ENCODE results near the gene TAF6L.

The TAF6L gene

DNA sequence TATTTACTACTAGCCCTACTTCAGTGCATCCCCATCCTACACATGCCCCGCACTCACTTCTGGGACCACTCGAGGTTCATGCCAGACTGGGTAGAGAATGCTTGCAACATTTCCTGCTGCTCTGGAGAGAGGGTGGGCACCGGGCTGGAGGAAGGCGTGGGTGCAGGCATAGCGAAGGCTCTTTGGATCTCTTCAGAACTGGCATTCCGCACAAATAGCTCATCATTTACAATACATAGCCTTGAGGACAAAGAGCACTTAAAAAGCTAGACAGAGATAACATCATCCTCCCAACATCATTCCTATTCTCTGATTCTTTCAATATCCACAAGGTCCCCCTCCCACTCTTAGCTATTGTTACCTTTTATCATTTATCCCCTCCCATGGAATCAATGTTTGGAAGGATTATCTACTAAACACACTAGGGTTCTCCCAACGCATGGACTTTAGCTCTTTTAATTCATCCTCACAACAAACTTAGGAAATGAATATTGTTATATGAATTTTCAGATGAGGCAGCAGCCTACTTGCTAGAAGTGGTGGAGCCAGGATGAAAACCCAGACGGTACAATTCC is 23.1 kb downstream of the TAF6L start:
- Histone ChIP-seq H3K9me3 (ENCODE audit: insufficient read depth, low read length) (no peaks in the 10 kb centered on the region), H3K27ac (ENCODE audit: low read length) (no peak overlapping the region), H3K27me3 (ENCODE audit: low read depth, low read length) (no peaks in the 10 kb centered on the region), H3K4me3 (ENCODE audit: low read length) (no peak overlapping the region), H3K79me2 (ENCODE audit: low read length) (peaks cover 26% of the 10 kb centered on the region), H3K9ac (ENCODE audit: low read length) (no peak overlapping the region), H3K4me2 (ENCODE audit: low read length) (no peak overlapping the region), H2AFZ (ENCODE audit: low read depth, low read length) (no peak overlapping the region), H3K4me1 (ENCODE audit: low read length) (peaks cover 17% of the 10 kb centered on the region), H3K36me3 (replicated peaks; ENCODE audit: low read depth, low read length) (peaks cover 70% of the 10 kb centered on the region), H4K20me1 (ENCODE audit: insufficient read depth, low read length) (no peaks in the 10 kb centered on the region)
- TF ChIP-seq, protein P1, sequence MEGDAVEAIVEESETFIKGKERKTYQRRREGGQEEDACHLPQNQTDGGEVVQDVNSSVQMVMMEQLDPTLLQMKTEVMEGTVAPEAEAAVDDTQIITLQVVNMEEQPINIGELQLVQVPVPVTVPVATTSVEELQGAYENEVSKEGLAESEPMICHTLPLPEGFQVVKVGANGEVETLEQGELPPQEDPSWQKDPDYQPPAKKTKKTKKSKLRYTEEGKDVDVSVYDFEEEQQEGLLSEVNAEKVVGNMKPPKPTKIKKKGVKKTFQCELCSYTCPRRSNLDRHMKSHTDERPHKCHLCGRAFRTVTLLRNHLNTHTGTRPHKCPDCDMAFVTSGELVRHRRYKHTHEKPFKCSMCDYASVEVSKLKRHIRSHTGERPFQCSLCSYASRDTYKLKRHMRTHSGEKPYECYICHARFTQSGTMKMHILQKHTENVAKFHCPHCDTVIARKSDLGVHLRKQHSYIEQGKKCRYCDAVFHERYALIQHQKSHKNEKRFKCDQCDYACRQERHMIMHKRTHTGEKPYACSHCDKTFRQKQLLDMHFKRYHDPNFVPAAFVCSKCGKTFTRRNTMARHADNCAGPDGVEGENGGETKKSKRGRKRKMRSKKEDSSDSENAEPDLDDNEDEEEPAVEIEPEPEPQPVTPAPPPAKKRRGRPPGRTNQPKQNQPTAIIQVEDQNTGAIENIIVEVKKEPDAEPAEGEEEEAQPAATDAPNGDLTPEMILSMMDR (IDR thresholded peaks at IDR 0.05; ENCODE audit: low read depth, low read length): no peak
- no peak for TF ChIP-seq EZH2phosphoT487 (IDR thresholded peaks at IDR 0.05; ENCODE audit: low read depth)

DNA sequence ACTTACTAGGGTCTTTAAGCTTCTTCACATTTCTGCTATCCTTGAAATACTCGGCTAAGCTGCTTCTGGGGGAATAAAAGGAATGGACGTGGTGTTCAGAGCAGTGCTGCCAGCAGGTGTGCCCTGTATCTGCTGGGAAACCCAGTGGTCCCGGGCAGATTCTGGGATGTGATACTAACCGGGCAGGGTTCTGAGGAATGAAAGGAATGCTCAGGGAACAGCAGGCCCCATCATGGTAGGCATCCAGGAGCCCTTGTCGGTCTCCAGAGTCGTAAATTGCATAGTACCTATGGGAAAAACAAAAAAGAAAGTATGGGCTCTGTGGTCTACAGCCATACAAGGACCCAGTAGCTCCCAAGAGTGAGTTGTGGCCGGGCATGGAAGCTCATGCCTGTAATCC is 25.1 kb downstream of the TAF6L start:
- H3K9ac ChIP-seq (ENCODE audit: low read length): no peak overlapping the region
- no peaks in the 10 kb centered on the region for H3K9me3 ChIP-seq (ENCODE audit: insufficient read depth, low read length)
- no peaks in the 10 kb centered on the region; the same call in 1 of the 2 replicates for H4K20me1 ChIP-seq (ENCODE audit: insufficient read depth, low read length)
- H3K4me1 ChIP-seq (ENCODE audit: low read length): peaks cover 8% of the 10 kb centered on the region
- no peaks in the 10 kb centered on the region for H3K27me3 ChIP-seq (ENCODE audit: low read depth, low read length)
- no peak overlapping the region for H3K4me3 ChIP-seq (ENCODE audit: low read length)
- peaks cover 69% of the 10 kb centered on the region for H3K36me3 ChIP-seq (replicated peaks; ENCODE audit: low read depth, low read length)
- no peak overlapping the region for H3K27ac ChIP-seq (ENCODE audit: low read length)
- TF ChIP-seq, protein P1 (IDR thresholded peaks at IDR 0.05; ENCODE audit: low read depth, low read length): no peak
- TF ChIP-seq EZH2phosphoT487 (IDR thresholded peaks at IDR 0.05; ENCODE audit: low read depth): no peak
- H2AFZ ChIP-seq (ENCODE audit: low read depth, low read length): no peak overlapping the region
- peaks cover 6% of the 10 kb centered on the region for H3K79me2 ChIP-seq (ENCODE audit: low read length)
- H3K4me2 ChIP-seq (ENCODE audit: low read length): no peak overlapping the region

DNA sequence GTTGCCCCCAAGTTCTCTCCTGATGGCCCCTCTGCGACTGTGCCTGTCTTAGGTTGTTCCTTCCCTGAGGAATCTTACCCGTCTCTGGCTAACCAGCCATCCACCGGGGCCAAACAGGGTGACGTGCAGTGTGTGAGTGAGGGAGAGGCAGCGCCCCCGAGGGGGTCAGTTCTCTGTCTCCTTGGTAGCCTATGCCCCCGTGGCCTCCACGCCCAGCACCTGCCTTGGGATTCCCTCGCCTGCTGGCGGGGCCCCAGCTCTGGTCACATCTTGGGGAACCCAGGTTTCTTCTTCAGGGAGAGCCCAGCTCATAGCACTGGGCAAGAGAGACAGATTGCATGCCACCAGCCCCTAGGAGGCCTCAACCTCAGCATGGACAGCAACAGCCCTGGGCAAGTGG is 28.3 kb downstream of the TAF6L start:
- Histone ChIP-seq H4K20me1 (ENCODE audit: insufficient read depth, low read length) (peaks cover 9% of the 10 kb centered on the region), H3K9ac (ENCODE audit: low read length) (no peak overlapping the region), H3K27ac (ENCODE audit: low read length) (no peak overlapping the region), H3K79me2 (ENCODE audit: low read length) (peaks cover 18% of the 10 kb centered on the region), H3K4me1 (ENCODE audit: low read length) (peaks cover 20% of the 10 kb centered on the region), H3K4me2 (ENCODE audit: low read length) (no peak overlapping the region), H3K36me3 (replicated peaks; ENCODE audit: low read depth, low read length) (peaks cover 71% of the 10 kb centered on the region), H2AFZ (ENCODE audit: low read depth, low read length) (no peak overlapping the region), H3K4me3 (ENCODE audit: low read length) (no peak overlapping the region), H3K9me3 (ENCODE audit: insufficient read depth, low read length) (no peaks in the 10 kb centered on the region), H3K27me3 (ENCODE audit: low read depth, low read length) (no peaks in the 10 kb centered on the region)
- no peak for TF ChIP-seq EZH2phosphoT487 (IDR thresholded peaks at IDR 0.05; ENCODE audit: low read depth)

DNA sequence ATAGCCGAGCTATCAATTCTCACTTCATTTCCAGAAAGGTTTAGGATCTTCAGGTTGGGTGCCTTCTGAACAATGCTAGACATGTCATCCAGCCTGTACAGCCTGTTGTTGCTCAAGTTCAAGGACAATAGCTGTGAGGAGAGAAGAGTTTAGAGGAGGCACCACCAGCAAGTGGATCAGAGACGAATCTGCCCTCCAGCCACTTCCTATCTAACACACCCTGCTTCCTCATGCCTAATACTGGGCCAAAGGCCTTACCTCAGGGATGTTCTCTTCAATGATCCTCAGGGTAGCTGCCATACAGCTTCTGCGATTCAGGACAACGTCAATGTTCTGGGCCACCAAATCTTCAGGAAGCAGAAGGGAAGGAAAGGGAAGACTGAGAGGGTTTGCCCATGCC is 29.9 kb downstream of the TAF6L start:
- TF ChIP-seq, protein P1 (IDR thresholded peaks at IDR 0.05; ENCODE audit: low read depth, low read length): no peak
- no peak for TF ChIP-seq EZH2phosphoT487 (IDR thresholded peaks at IDR 0.05; ENCODE audit: low read depth)
- peaks cover 12% of the 10 kb centered on the region for H4K20me1 ChIP-seq (ENCODE audit: insufficient read depth, low read length)
- no peak overlapping the region for H2AFZ ChIP-seq (ENCODE audit: low read depth, low read length)
- peaks cover 58% of the 10 kb centered on the region for H3K36me3 ChIP-seq (replicated peaks; ENCODE audit: low read depth, low read length)
- no peak overlapping the region for H3K4me3 ChIP-seq (ENCODE audit: low read length)
- H3K27me3 ChIP-seq (ENCODE audit: low read depth, low read length): no peaks in the 10 kb centered on the region
- H3K27ac ChIP-seq (ENCODE audit: low read length): no peak overlapping the region
- H3K79me2 ChIP-seq (ENCODE audit: low read length): peaks cover 26% of the 10 kb centered on the region
- H3K9me3 ChIP-seq (ENCODE audit: insufficient read depth, low read length): no peaks in the 10 kb centered on the region
- peaks cover 21% of the 10 kb centered on the region for H3K4me1 ChIP-seq (ENCODE audit: low read length)
- no peak overlapping the region for H3K4me2 ChIP-seq (ENCODE audit: low read length)
- H3K9ac ChIP-seq (ENCODE audit: low read length): no peak overlapping the region
